GM12872 (cell line): Measurements from ENCODE around the gene GBF1.

Experiments
- CTCF ChIP-seq: IDR thresholded peaks from 3 replicates; pipeline ENCODE4 v1.5.1; 2011; ENCODE audit warnings: low read depth, mild to moderate bottlenecking, low read length, moderate library complexity; ENCODE audit not compliant: insufficient read depth

Gene GBF1

GRCh38 chr10:102230264-102230860 is 15.0 kb upstream of the GBF1 start:
- TF ChIP-seq CTCF = no peak

GRCh38 chr10:102230861-102231356 is 14.4 kb upstream of the GBF1 start:
- TF ChIP-seq CTCF = peak; percentile 50; the same call in 2 of the 3 replicates

GRCh38 chr10:102231357-102232318 is 13.7 kb upstream of the GBF1 start:
- TF ChIP-seq CTCF = peak; percentile 89

GRCh38 chr10:102233997-102234396 is 11.3 kb upstream of the GBF1 start:
- no peak for TF ChIP-seq CTCF

- TF ChIP-seq CTCF = no peak
These were observed 10.3 kb upstream of the GBF1 start for GRCh38 chr10:102234888-102235597.

- no peak for TF ChIP-seq CTCF
These were observed 9.8 kb upstream of the GBF1 start for GRCh38 chr10:102235598-102235920.

- no peak for TF ChIP-seq CTCF
These were observed 9.3 kb upstream of the GBF1 start for GRCh38 chr10:102236006-102236405.
